ENCODE measurements around the gene MLEC. TPM values are rescaled to one million over a fixed set of nuclear protein-coding genes. Genes with fewer than 3 reads are reported as not detected.

MLEC gene
- total RNA-seq, 2 experiments from 2014 or later: 79.2 to 79.4 TPM

DNA sequence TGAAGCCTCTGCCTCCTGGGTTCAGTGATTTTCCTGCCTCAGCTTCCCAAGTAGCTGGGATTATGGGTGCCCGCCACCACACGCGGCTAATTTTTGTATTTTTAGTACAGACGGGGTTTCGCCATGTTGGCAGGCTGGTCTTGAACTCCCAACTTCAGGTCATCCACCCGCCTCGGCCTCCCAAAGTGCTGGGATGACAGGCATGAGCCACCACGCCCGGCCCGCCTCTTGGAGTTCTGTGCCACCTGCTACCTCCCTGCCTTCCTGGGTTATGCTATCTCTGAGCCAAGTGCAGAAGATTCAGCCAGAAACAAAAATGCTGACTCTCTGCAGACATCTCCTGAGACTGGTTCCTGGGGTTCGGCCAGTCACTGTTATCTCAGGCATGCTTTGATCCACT lies 33.3 kb upstream of the MLEC start:
- no peak overlapping the region for H3K27ac Mint-ChIP-seq
- ChIA-PET POLR2A (no interaction called here), CTCF (interaction anchor here (10.2 kb wide), 1 partner anchor 71 kb away, joined by 180 read pairs; the partner anchor contains the start of gene POP5)
- TF ChIP-seq, protein P1, sequence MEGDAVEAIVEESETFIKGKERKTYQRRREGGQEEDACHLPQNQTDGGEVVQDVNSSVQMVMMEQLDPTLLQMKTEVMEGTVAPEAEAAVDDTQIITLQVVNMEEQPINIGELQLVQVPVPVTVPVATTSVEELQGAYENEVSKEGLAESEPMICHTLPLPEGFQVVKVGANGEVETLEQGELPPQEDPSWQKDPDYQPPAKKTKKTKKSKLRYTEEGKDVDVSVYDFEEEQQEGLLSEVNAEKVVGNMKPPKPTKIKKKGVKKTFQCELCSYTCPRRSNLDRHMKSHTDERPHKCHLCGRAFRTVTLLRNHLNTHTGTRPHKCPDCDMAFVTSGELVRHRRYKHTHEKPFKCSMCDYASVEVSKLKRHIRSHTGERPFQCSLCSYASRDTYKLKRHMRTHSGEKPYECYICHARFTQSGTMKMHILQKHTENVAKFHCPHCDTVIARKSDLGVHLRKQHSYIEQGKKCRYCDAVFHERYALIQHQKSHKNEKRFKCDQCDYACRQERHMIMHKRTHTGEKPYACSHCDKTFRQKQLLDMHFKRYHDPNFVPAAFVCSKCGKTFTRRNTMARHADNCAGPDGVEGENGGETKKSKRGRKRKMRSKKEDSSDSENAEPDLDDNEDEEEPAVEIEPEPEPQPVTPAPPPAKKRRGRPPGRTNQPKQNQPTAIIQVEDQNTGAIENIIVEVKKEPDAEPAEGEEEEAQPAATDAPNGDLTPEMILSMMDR (IDR thresholded peaks at IDR 0.05): no peak
- no peak for DNase-seq
- ATAC-seq: no peak
- intact Hi-C loops (cut with micrococcal nuclease): no loop called here
- H3K4me1 Mint-ChIP-seq (ENCODE audit: low read depth): peaks cover 7% of the 10 kb centered on the region
- H3K27me3 Mint-ChIP-seq: peaks cover 30% of the 10 kb centered on the region
- H3K4me3 Mint-ChIP-seq: no peak overlapping the region
- no peaks in the 10 kb centered on the region for H3K36me3 Mint-ChIP-seq (ENCODE audit: low read depth)
- H3K9me3 Mint-ChIP-seq: no peaks in the 10 kb centered on the region

DNA sequence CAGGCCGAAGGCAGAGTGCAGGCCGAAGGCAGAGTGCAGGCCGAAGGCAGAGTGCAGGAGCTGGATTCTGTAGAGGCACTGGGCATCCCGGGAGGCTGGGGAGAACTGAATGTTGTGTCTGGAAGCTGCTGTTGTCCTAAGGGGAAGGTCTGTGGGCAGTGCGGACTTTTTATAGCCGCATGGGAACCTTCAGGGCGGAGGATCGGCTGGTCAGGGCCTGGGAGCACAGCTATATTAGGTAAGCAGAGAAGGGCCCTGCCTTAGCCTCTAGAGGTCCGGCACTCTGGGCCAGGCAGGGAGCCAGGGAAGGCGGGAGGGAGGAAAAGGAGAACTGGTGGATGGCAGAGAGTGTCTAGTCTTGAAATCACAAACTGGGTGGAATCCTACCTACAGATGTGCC lies 32.3 kb upstream of the MLEC start:
- H3K4me1 Mint-ChIP-seq (ENCODE audit: low read depth): no peaks in the 10 kb centered on the region
- TF ChIP-seq, protein P1 (IDR thresholded peaks at IDR 0.05): no peak
- H3K4me3 Mint-ChIP-seq: no peak overlapping the region
- H3K27me3 Mint-ChIP-seq: peaks cover 22% of the 10 kb centered on the region
- no peaks in the 10 kb centered on the region for H3K9me3 Mint-ChIP-seq
- POLR2A ChIA-PET: interaction anchor here (0.6 kb wide), 1 partner anchor 106 kb away, joined by 3 read pairs; no protein-coding TSS in a partner anchor
- H3K27ac Mint-ChIP-seq: no peak overlapping the region
- ATAC-seq (no peak), DNase-seq (no peak)
- CTCF ChIA-PET: interaction anchor here (1.1 to 1.7 kb wide), 2 partner anchors 8 to 317 kb away, joined by 3 to 11 read pairs; no protein-coding TSS in a partner anchor
- H3K36me3 Mint-ChIP-seq (ENCODE audit: low read depth): no peaks in the 10 kb centered on the region
- intact Hi-C loops (cut with micrococcal nuclease): no loop called here

DNA sequence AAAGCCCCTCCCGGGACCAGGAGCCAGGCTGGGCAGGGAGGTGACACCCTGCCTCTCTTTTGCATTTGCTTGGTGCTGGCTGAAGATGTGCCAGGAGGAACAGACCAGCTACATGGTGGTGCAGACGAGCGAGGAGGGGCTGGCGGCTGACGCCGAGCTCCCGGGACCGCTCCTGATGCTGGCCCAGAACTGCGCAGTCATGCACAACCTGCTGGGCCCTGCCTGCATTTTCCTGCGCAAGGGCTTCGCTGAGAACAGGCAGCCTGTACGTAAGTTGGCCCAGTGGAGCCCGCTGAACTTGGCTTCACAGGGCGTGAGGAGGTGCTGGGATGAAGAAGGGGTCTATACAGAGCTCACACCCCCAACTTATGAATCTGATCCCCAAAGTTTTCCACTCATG lies 30.9 kb upstream of the MLEC start:
- Mint-ChIP-seq H3K36me3 (ENCODE audit: low read depth) (no peaks in the 10 kb centered on the region), H3K4me1 (ENCODE audit: low read depth) (no peaks in the 10 kb centered on the region), H3K4me3 (no peak overlapping the region), H3K27ac (no peak overlapping the region), H3K9me3 (no peaks in the 10 kb centered on the region), H3K27me3 (peaks cover 10% of the 10 kb centered on the region)
- DNase-seq (no peak), ATAC-seq (no peak)
- CTCF ChIA-PET: interaction anchor here (1.7 kb wide), 1 partner anchor 9 kb away, joined by 11 read pairs; no protein-coding TSS in a partner anchor
- POLR2A ChIA-PET: no interaction called here
- intact Hi-C loops (cut with micrococcal nuclease): no loop called here
- TF ChIP-seq, protein P1 (IDR thresholded peaks at IDR 0.05): no peak

DNA sequence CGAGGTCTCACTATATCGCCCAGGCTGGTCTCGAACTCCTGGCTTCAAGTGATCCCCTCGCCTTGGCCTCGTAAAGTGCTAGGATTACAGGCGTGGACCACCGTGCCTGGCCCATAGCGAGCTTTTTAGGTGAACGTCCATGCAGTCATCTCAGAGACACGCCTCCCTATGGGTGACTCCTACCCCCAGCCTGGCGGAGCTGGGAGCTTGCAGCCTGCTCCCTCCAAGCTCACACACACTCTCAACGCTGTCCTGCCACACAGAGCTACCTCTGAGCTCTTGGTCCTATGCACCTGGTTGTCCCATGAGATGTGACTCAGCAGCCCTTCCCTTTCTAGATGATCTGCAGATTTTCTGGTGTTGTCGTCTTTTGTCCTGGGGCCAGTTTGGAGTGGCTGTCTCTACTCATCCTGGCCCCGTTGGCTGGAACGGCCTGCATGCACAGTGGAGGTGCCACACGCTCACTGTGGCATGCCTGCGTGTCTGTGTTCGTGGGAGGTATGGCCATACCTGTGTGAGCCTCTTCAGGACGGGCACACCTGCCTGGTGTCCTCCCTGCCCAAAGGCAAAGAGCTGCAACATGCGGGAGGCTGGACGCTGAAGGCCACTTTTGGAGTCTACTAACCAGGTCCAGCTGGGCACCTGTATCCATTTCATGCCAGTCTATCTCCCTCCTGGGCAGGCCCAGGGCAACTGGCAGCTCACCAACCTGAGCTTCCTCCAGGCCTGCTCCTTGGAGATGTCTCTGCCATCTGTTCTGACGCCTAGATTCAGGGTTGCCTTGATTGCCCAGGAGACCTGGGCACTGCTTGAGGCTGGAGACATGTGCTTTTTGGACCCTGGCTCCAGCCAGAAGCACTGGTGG lies 28.4 kb upstream of the MLEC start:
- H3K27me3 Mint-ChIP-seq: no peaks in the 10 kb centered on the region
- intact Hi-C loops (cut with micrococcal nuclease): no loop called here
- ChIA-PET CTCF (interaction anchor here (1.0 to 4.7 kb wide), 4 partner anchors 9 to 313 kb away, joined by 3 to 36 read pairs (median 4); no protein-coding TSS in a partner anchor), POLR2A (interaction anchor here (0.9 to 1.0 kb wide), 2 partner anchors 10 to 13 kb away, joined by 3 read pairs; no protein-coding TSS in a partner anchor)
- TF ChIP-seq, protein P1 (IDR thresholded peaks at IDR 0.05): no peak
- H3K27ac Mint-ChIP-seq: no peak overlapping the region
- no peaks in the 10 kb centered on the region for H3K36me3 Mint-ChIP-seq (ENCODE audit: low read depth)
- H3K9me3 Mint-ChIP-seq: no peaks in the 10 kb centered on the region
- DNase-seq (no peak), ATAC-seq (no peak)
- no peaks in the 10 kb centered on the region for H3K4me1 Mint-ChIP-seq (ENCODE audit: low read depth)
- no peak overlapping the region for H3K4me3 Mint-ChIP-seq

DNA sequence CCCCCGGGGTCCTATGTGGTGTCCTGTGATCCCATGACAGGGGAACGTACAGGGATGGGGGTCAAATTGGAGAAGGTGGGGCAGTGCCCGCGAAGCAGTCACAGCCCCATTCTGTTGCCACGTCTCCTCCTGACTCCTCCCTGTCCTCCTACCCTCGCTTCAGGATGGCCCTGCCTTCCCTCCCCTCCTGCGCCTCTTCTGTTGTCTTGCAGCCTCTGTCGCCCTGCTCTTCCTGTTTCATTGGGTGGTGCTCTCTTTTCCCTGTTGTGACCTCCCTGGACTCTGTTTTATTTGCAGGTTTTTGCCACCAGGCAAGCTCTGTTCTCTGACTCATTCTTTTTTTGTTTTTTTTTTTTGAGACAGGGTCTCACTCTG lies 27.8 kb upstream of the MLEC start:
- Mint-ChIP-seq H3K9me3 (no peaks in the 10 kb centered on the region), H3K4me3 (no peak overlapping the region), H3K27ac (no peak overlapping the region), H3K27me3 (no peaks in the 10 kb centered on the region), H3K36me3 (ENCODE audit: low read depth) (no peaks in the 10 kb centered on the region), H3K4me1 (ENCODE audit: low read depth) (no peaks in the 10 kb centered on the region)
- TF ChIP-seq, protein P1 (IDR thresholded peaks at IDR 0.05): no peak
- ATAC-seq: no peak
- intact Hi-C loops (cut with micrococcal nuclease): no loop called here
- ChIA-PET POLR2A (interaction anchor here (0.9 kb wide), 1 partner anchor 9 kb away, joined by 3 read pairs; no protein-coding TSS in a partner anchor), CTCF (interaction anchor here (1.1 to 4.7 kb wide), 2 partner anchors 10 to 12 kb away, joined by 6 to 36 read pairs; no protein-coding TSS in a partner anchor)
- no peak for DNase-seq

Measured in activated CD8-positive, alpha-beta T cell treated with anti-CD3 and anti-CD28 coated beads for 36 hours (primary cell).